Activated CD8-positive, alpha-beta memory T cell treated with anti-CD3 and anti-CD28 coated beads for 24 hours (primary cell): ENCODE data around the gene ABHD17A.
"Not testable (repeated sequence)": the region's sequence is repeated elsewhere in the genome, so short reads cannot be mapped to it uniquely, and the experiment has no call there.

Experiments used
- DNase-seq: peaks from one replicate; pipeline ENCODE4 v3.0.0-alpha.2; 2020

Gene ABHD17A

GRCh38 chr19:1909761-1910080 is 24.4 kb upstream of the ABHD17A start:
- DNase-seq, result no peak

GRCh38 chr19:1908364-1908678 is 23.0 kb upstream of the ABHD17A start:
- no peak for DNase-seq

- DNase-seq, result no peak
Observed at GRCh38 chr19:1907563-1908363, 22.5 kb upstream of the ABHD17A start.

GRCh38 chr19:1906985-1907562 is 21.8 kb upstream of the ABHD17A start:
- no peak for DNase-seq

GRCh38 chr19:1905863-1906375 is 20.6 kb upstream of the ABHD17A start:
- DNase-seq, result no peak

- DNase-seq, result peak; percentile 98
Observed at GRCh38 chr19:1905110-1905862, 20.0 kb upstream of the ABHD17A start, which contains the start of the genes ADAT3 and SCAMP4. TSS of gene ADAT3 (plus strand) at chr19:1905399. CDS start at chr19:1912048, 6,649 bp downstream. TSS of gene SCAMP4 (plus strand) at chr19:1905399. CDS start at chr19:1915020, 9,621 bp downstream.

GRCh38 chr19:1904860-1905109 is 19.5 kb upstream of the ABHD17A start:
- no peak for DNase-seq

GRCh38 chr19:1902923-1903322 is 17.6 kb upstream of the ABHD17A start:
- no peak for DNase-seq

GRCh38 chr19:1901940-1902404 is 16.7 kb upstream of the ABHD17A start:
- DNase-seq, result no peak

- DNase-seq, result no peak
Observed at GRCh38 chr19:1896508-1896907, 11.2 kb upstream of the ABHD17A start.

GRCh38 chr19:1893791-1894190 is 8.5 kb upstream of the ABHD17A start:
- DNase-seq, result no peak

- no peak for DNase-seq
Observed at GRCh38 chr19:1889907-1890306, 4.6 kb upstream of the ABHD17A start.

GRCh38 chr19:1888385-1888784 is 3.1 kb upstream of the ABHD17A start:
- no peak for DNase-seq

- not testable (repeated sequence) for DNase-seq
Observed at GRCh38 chr19:1886360-1886759, 1.1 kb upstream of the ABHD17A start.

- DNase-seq, result no peak
Observed at GRCh38 chr19:1884719-1885334, 469 bp downstream of the ABHD17A start.

- DNase-seq, result peak; percentile 80
Observed at GRCh38 chr19:1884291-1884718, 991 bp downstream of the ABHD17A start.

- no peak for DNase-seq
Observed at GRCh38 chr19:1883784-1884183, 1.5 kb downstream of the ABHD17A start.

- DNase-seq, result no peak
Observed at GRCh38 chr19:1882786-1883692, 2.3 kb downstream of the ABHD17A start.

GRCh38 chr19:1882089-1882785 is 3.1 kb downstream of the ABHD17A start:
- DNase-seq, result peak; percentile 86

- not testable (repeated sequence) for DNase-seq
Observed at GRCh38 chr19:1881393-1882088, 3.8 kb downstream of the ABHD17A start.
